ENCODE data around the gene SLC38A11. TPM values are rescaled to one million over a fixed set of nuclear protein-coding genes. Genes with fewer than 3 reads are reported as not detected.
"Not testable (repeated sequence)": the region's sequence is repeated elsewhere in the genome, so short reads cannot be mapped to it uniquely, and the experiment has no call there.

SLC38A11 gene
- total RNA-seq: not detected in 2 replicates
- long read RNA-seq: 0 reads

- H3K36me3 Mint-ChIP-seq (ENCODE audit: unreplicated experiment): no peaks in the 10 kb centered on the region
- H3K4me3 Mint-ChIP-seq (ENCODE audit: unreplicated experiment): peak within 1 kb of the TSS; percentile 15
- no peak within 1 kb of the TSS for H3K27ac Mint-ChIP-seq (ENCODE audit: unreplicated experiment)
- DNase-seq (ENCODE audit: extremely low spot score, unreplicated experiment): no peak
- peaks cover 15% of the 10 kb centered on the region for H3K27me3 Mint-ChIP-seq (ENCODE audit: unreplicated experiment)
- no peaks in the 10 kb centered on the region for H3K9me3 Mint-ChIP-seq (ENCODE audit: unreplicated experiment)
- TF ChIP-seq CTCF (IDR thresholded peaks at IDR 0.05): no peak
- H3K4me1 Mint-ChIP-seq (ENCODE audit: unreplicated experiment): peaks cover 4% of the 10 kb centered on the region
These were observed at the start of gene SLC38A11 for GRCh38 chr2:164954954-164955701. Gene SLC38A11 (minus strand): TSS chr2:164955525. CDS start chr2:164955247, 278 bp downstream.

GRCh38 chr2:165003443-165004130, 48.3 kb upstream of the SLC38A11 start:
- no peaks in the 10 kb centered on the region for H3K36me3 Mint-ChIP-seq (ENCODE audit: unreplicated experiment)
- H3K27ac Mint-ChIP-seq (ENCODE audit: unreplicated experiment): no peak overlapping the region
- no peak overlapping the region for H3K4me3 Mint-ChIP-seq (ENCODE audit: unreplicated experiment)
- H3K27me3 Mint-ChIP-seq (ENCODE audit: unreplicated experiment): peaks cover 24% of the 10 kb centered on the region
- DNase-seq (ENCODE audit: extremely low spot score, unreplicated experiment): no peak
- no peaks in the 10 kb centered on the region for H3K4me1 Mint-ChIP-seq (ENCODE audit: unreplicated experiment)
- no peak for TF ChIP-seq CTCF (IDR thresholded peaks at IDR 0.05)
- H3K9me3 Mint-ChIP-seq (ENCODE audit: unreplicated experiment): no peaks in the 10 kb centered on the region

GRCh38 chr2:165002638-165003037, 47.3 kb upstream of the SLC38A11 start:
- Mint-ChIP-seq H3K9me3 (ENCODE audit: unreplicated experiment) (no peaks in the 10 kb centered on the region), H3K4me1 (ENCODE audit: unreplicated experiment) (no peaks in the 10 kb centered on the region), H3K4me3 (ENCODE audit: unreplicated experiment) (no peak overlapping the region), H3K36me3 (ENCODE audit: unreplicated experiment) (no peaks in the 10 kb centered on the region), H3K27me3 (ENCODE audit: unreplicated experiment) (peaks cover 24% of the 10 kb centered on the region), H3K27ac (ENCODE audit: unreplicated experiment) (no peak overlapping the region)
- no peak for DNase-seq (ENCODE audit: extremely low spot score, unreplicated experiment)
- TF ChIP-seq CTCF (IDR thresholded peaks at IDR 0.05): no peak

- H3K9me3 Mint-ChIP-seq (ENCODE audit: unreplicated experiment); H3K36me3 Mint-ChIP-seq (ENCODE audit: unreplicated experiment); H3K27me3 Mint-ChIP-seq (ENCODE audit: unreplicated experiment); H3K27ac Mint-ChIP-seq (ENCODE audit: unreplicated experiment); H3K4me3 Mint-ChIP-seq (ENCODE audit: unreplicated experiment); DNase-seq (ENCODE audit: extremely low spot score, unreplicated experiment): not testable (repeated sequence)
- peaks cover 17% of the 10 kb centered on the region for H3K4me1 Mint-ChIP-seq (ENCODE audit: unreplicated experiment)
These were observed 39.5 kb upstream of the SLC38A11 start for GRCh38 chr2:164994664-164995299.

GRCh38 chr2:164993287-164994016, 38.1 kb upstream of the SLC38A11 start:
- peaks cover 18% of the 10 kb centered on the region for H3K4me1 Mint-ChIP-seq (ENCODE audit: unreplicated experiment)

More at GRCh38 chr2:164993287-164994016, 38.1 kb upstream of the SLC38A11 start:
- Mint-ChIP-seq H3K27ac (ENCODE audit: unreplicated experiment) (no peak overlapping the region), H3K9me3 (ENCODE audit: unreplicated experiment) (no peaks in the 10 kb centered on the region), H3K27me3 (ENCODE audit: unreplicated experiment) (no peaks in the 10 kb centered on the region), H3K36me3 (ENCODE audit: unreplicated experiment) (no peaks in the 10 kb centered on the region), H3K4me3 (ENCODE audit: unreplicated experiment) (no peak overlapping the region)
- TF ChIP-seq CTCF (IDR thresholded peaks at IDR 0.05): no peak
- DNase-seq (ENCODE audit: extremely low spot score, unreplicated experiment): no peak
